A549 (cell line): Measurements from ENCODE around the gene AMDHD1. TPM values are rescaled to one million over a fixed set of nuclear protein-coding genes. Genes with fewer than 3 reads are reported as not detected.

Experiments
- ATAC-seq, 2 experiments: fragments of 200-7000 bp in 1 of 2; fragments of >200 bp in 1 of 2; cut with Nextera tagmentation in 1 of 2; cut with Tn5 transposase in 1 of 2; 3 replicates each; pipeline versions ENCODE4 v1.8.0 to v1.9.1; 2018 to 2020; ENCODE audit warnings: mild to moderate bottlenecking in 1 of 2, moderate library complexity in 1 of 2
- CTCF ChIA-PET: fragments of 300-600 bp; sonication (Branson Sonifier 250); formaldehyde crosslinking; extraction: SDS; loops from one replicate; lab custom pipeline; 2021; ENCODE audit warnings: antibody characterized with exemption, inconsistent platforms; lab: Yijun Ruan, JAX
- POLR2A ChIA-PET: fragments of 350-600 bp; formaldehyde crosslinking; extraction: SDS; loops from one replicate; lab custom pipeline; 2021; ENCODE audit warnings: antibody characterized with exemption, inconsistent platforms; lab: Yijun Ruan, JAX
- DNase-seq, 2 experiments: peaks; one replicate each; pipeline versions ENCODE4 v3.0.0 to v3.0.0-alpha.2; 2011 to 2016; ENCODE audit warnings: low read depth in 1 of 2, low spot score in 1 of 2
- FAIRE-seq: peaks from 2 replicates; lab custom pipeline; 2011; peaks lifted over from hg19 to GRCh38; lab: Jason Lieb, UNC
- H3K27ac ChIP-seq, 2 experiments: fragments of >200 bp; sonication (Bioruptor Twin); formaldehyde crosslinking; 3 replicates each; pipeline ENCODE4 v1.5.1; 2016 to 2017
- H3K4me1 ChIP-seq: fragments of >200 bp; sonication (Bioruptor Twin); formaldehyde crosslinking; 3 replicates; pipeline ENCODE4 v1.6.1; 2016
- H3K4me2 ChIP-seq: fragments of >200 bp; sonication (Bioruptor Twin); formaldehyde crosslinking; 3 replicates; pipeline ENCODE4 v1.6.1; 2016
- H3K4me3 ChIP-seq: fragments of >200 bp; sonication (Bioruptor Twin); formaldehyde crosslinking; 3 replicates; pipeline ENCODE4 v1.5.1; 2016
- H3K9me3 ChIP-seq: fragments of >200 bp; sonication (Bioruptor Twin); formaldehyde crosslinking; 3 replicates; pipeline ENCODE4 v1.6.1; 2016
- CBX2 ChIP-seq: fragments of 200-600 bp; sonication (generic); IDR thresholded peaks from 2 replicates; pipeline ENCODE4 v1.6.1; 2016; ENCODE audit warnings: low read depth, mild to moderate bottlenecking, borderline replicate concordance
- CEBPB ChIP-seq, 2 experiments: fragments of >200 bp in 1 of 2; sonication (Bioruptor Twin) in 1 of 2; formaldehyde crosslinking in 1 of 2; IDR thresholded peaks; 2 replicates each; pipeline ENCODE4 v1.6.1; 2012 to 2016
- CHD2 ChIP-seq: fragments of 150-350 bp; IDR thresholded peaks from 2 replicates; pipeline ENCODE4 v1.6.1; 2014; ENCODE audit warnings: low read length; ENCODE audit not compliant: partially characterized antibody
- E2F6 ChIP-seq: IDR thresholded peaks from 2 replicates; pipeline ENCODE4 v1.6.1; 2012; ENCODE audit warnings: low read depth, borderline replicate concordance
- ESRRA ChIP-seq: fragments of 150-350 bp; IDR thresholded peaks from 2 replicates; pipeline ENCODE4 v1.6.1; 2014; ENCODE audit warnings: mild to moderate bottlenecking, low read length, borderline replicate concordance
- HDAC2 ChIP-seq: fragments of 200-600 bp; sonication (generic); IDR thresholded peaks from 2 replicates; pipeline ENCODE4 v1.6.1; 2016
- HES2 ChIP-seq: fragments of >200 bp; sonication (Bioruptor Twin); formaldehyde crosslinking; IDR thresholded peaks from 2 replicates; pipeline ENCODE4 v1.6.1; 2016
- HEYL ChIP-seq: fragments of 250-450 bp; sonication (Bioruptor Pico); IDR thresholded peaks from 2 replicates; pipeline ENCODE4 v1.8.0; 2021; ENCODE audit warnings: mild to moderate bottlenecking, moderate library complexity
- HOXA7 ChIP-seq: fragments of 250-450 bp; sonication (Bioruptor Pico); IDR thresholded peaks from 2 replicates; pipeline ENCODE4 v1.5.0; 2020; ENCODE audit warnings: mild to moderate bottlenecking, moderate library complexity
- HOXB13 ChIP-seq: fragments of 250-450 bp; sonication (Bioruptor Pico); IDR thresholded peaks from 2 replicates; pipeline ENCODE4 v1.5.0; 2020; ENCODE audit warnings: low read depth, mild to moderate bottlenecking, moderate library complexity
- HOXB5 ChIP-seq: fragments of 250-450 bp; sonication (Bioruptor Pico); IDR thresholded peaks from 2 replicates; pipeline ENCODE4 v1.5.0; 2020; ENCODE audit warnings: mild to moderate bottlenecking, moderate library complexity
- JUN ChIP-seq, 2 experiments: fragments of >200 bp; sonication (Bioruptor Twin); formaldehyde crosslinking; IDR thresholded peaks; 2 replicates in 1 of 2; 3 replicates in 1 of 2; pipeline ENCODE4 v1.6.1; 2016 to 2017
- KDM5A ChIP-seq: fragments of 200-600 bp; sonication (generic); IDR thresholded peaks from 2 replicates; pipeline ENCODE4 v1.6.1; 2016; ENCODE audit warnings: antibody characterized with exemption, mild to moderate bottlenecking
- MAFK ChIP-seq: fragments of 450-650 bp; IDR thresholded peaks from 2 replicates; pipeline ENCODE4 v1.6.1; 2014; ENCODE audit not compliant: partially characterized antibody
- NFE2L2 ChIP-seq: fragments of 150-350 bp; conservative IDR thresholded peaks from 2 replicates; pipeline ENCODE4 v1.6.1; 2014; ENCODE audit warnings: low read length
- NR3C1 ChIP-seq: fragments of >200 bp; sonication (Bioruptor Twin); formaldehyde crosslinking; IDR thresholded peaks from 3 replicates; pipeline ENCODE4 v1.6.1; 2017
- POLR2A ChIP-seq: IDR thresholded peaks from 2 replicates; pipeline ENCODE4 v1.6.1; 2012; ENCODE audit warnings: mild to moderate bottlenecking, low read length
- POLR2AphosphoS2 ChIP-seq: conservative IDR thresholded peaks from 2 replicates; pipeline ENCODE4 v1.6.1; 2012; ENCODE audit warnings: low read length, improper control_type of control experiment, inconsistent platforms
- RARB ChIP-seq: fragments of 250-450 bp; sonication (Bioruptor Pico); IDR thresholded peaks from 2 replicates; pipeline ENCODE4 v1.8.0; 2021; ENCODE audit warnings: mild to moderate bottlenecking, moderate library complexity
- RFX5 ChIP-seq: fragments of 450-650 bp; IDR thresholded peaks from 2 replicates; pipeline ENCODE4 v1.7.1; 2014; ENCODE audit warnings: antibody characterized with exemption, mild to moderate bottlenecking, moderate library complexity
- RNF2 ChIP-seq: fragments of 200-600 bp; sonication (generic); IDR thresholded peaks from 2 replicates; pipeline ENCODE4 v1.6.1; 2016; ENCODE audit warnings: low read depth, mild to moderate bottlenecking, antibody characterized with exemption, moderate library complexity, borderline replicate concordance
- SMC3 ChIP-seq: fragments of >200 bp; sonication (Bioruptor Twin); formaldehyde crosslinking; IDR thresholded peaks from 3 replicates; pipeline ENCODE4 v1.6.1; 2018; ENCODE audit warnings: inconsistent platforms
- TP53 ChIP-seq: fragments of 250-450 bp; sonication (Bioruptor Pico); IDR thresholded peaks from 2 replicates; pipeline ENCODE4 v1.5.0; 2021; ENCODE audit warnings: mild to moderate bottlenecking, moderate library complexity
- WGBS: methylation state at CpG from one replicate; pipeline ENCODE4 v1.1.6; 2017; ENCODE audit errors: missing lambda C conversion rate; 5-methylcytosine and 5-hydroxymethylcytosine counted together
- polyA plus RNA-seq, 4 experiments: library from polyadenylated mRNA; depleted of rRNA in 3 of 4; stranded (reverse); fragments of >200 nt; fragmentation: RNase III in 1 of 4; extraction: RNeasy Plus Mini Kit Qiagen cat#74134 plus additional on column Dnase treatment in 1 of 4; gene quantifications; 2 replicates in 3 of 4; 3 replicates in 1 of 4; pipeline ENCODE4 v1.2.3, GENCODE V29; 2011 to 2017
- TF ChIP-seq, protein P1 (sequence below): fragments of >200 bp; sonication (Bioruptor Twin); formaldehyde crosslinking; IDR thresholded peaks from 3 replicates; pipeline ENCODE4 v1.6.1; 2016
- TF ChIP-seq, protein P2 (sequence below): IDR thresholded peaks from 2 replicates; pipeline ENCODE4 v1.6.1; 2012

The AMDHD1 gene
- polyA plus RNA-seq, 2 of the 4 experiments (the other 2 are of a cell fraction), result 4.1 to 7.7 TPM

GRCh38 chr12:95978774-95979173, 35.6 kb downstream of the AMDHD1 start (continued):
- TF ChIP-seq E2F6, result no peak
- no peak for TF ChIP-seq HES2
- TF ChIP-seq HOXB5 (CRISPR knock-in tag), result no peak

GRCh38 chr12:95980437-95980836, 37.3 kb downstream of the AMDHD1 start:
- no peak overlapping the region for H3K4me2 ChIP-seq
- H3K27ac ChIP-seq, result no peak overlapping the region
- no peaks in the 10 kb centered on the region for H3K4me1 ChIP-seq
- no peak for FAIRE-seq
- CTCF ChIA-PET, result interaction anchor here (1.2 kb wide), 1 partner anchor 21 kb away, joined by 3 read pairs; no protein-coding TSS in a partner anchor
- H3K4me3 ChIP-seq, result no peak overlapping the region
- no peak for ATAC-seq
- TF ChIP-seq JUN (IDR thresholded peaks at IDR 0.05), result no peak
- TF ChIP-seq, protein P1, sequence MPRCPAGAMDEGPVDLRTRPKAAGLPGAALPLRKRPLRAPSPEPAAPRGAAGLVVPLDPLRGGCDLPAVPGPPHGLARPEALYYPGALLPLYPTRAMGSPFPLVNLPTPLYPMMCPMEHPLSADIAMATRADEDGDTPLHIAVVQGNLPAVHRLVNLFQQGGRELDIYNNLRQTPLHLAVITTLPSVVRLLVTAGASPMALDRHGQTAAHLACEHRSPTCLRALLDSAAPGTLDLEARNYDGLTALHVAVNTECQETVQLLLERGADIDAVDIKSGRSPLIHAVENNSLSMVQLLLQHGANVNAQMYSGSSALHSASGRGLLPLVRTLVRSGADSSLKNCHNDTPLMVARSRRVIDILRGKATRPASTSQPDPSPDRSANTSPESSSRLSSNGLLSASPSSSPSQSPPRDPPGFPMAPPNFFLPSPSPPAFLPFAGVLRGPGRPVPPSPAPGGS, result no peak
- TF ChIP-seq KDM5A, result no peak
- no peak for TF ChIP-seq HDAC2
- TF ChIP-seq CEBPB (IDR thresholded peaks at IDR 0.05), result no peak
- POLR2A ChIA-PET, result no interaction called here
- DNase-seq, result no peak
- H3K9me3 ChIP-seq, result no peaks in the 10 kb centered on the region
- WGBS, result 78% methylated on average over 5 of the region's 5 CpGs

DNA sequence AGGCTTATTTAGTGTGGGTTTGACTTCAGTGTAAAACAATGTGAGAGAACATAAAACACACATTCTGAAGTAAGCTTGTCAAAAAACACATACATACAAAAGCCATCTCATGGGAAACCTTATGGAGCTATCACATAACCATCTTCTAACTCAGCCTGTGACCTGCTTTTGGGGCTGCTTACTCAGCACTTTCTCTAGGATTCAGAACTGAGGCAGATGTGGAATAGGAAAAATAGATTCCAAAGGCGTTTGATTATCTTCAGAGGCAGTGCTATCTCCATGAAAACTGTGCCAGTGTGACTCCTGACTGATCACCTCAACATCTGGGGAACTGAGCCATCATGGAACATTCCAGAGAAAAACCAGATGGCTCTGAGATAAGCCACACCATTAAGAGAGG, 39.5 kb downstream of the AMDHD1 start:
- ChIA-PET CTCF (interaction anchor here (0.9 to 1.0 kb wide), 2 partner anchors 16 to 19 kb away, joined by 3 read pairs; no protein-coding TSS in a partner anchor), POLR2A (no interaction called here)
- FAIRE-seq (peak; percentile 46), ATAC-seq (no peak), DNase-seq (no peak)
- Histone ChIP-seq H3K4me2 (no peak overlapping the region), H3K4me1 (no peaks in the 10 kb centered on the region), H3K9me3 (no peaks in the 10 kb centered on the region), H3K27ac (no peak overlapping the region), H3K4me3 (no peak overlapping the region)
- no peak for TF ChIP-seq RNF2
- peak; percentile 96 for TF ChIP-seq MAFK
- 33% methylated on average over 1 of the region's 1 CpG for WGBS

DNA sequence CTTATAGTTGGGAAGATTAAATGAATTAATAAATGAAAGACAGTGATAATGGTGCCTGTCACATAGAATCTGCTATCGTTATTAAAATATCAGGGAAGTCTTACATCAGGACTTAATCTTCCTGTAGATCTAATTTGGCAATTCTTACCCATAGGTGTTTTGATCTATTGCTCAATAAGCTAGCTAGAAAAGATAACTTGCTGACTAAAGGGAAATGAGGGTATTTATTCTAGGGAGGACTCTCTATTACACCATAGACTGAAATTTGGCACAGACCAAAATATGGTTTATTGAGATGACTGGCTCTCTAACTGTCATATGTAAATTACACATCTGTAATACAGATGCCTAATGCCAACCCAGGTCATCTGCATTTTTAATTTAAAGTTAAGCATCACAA, 41.6 kb downstream of the AMDHD1 start:
- no peak for ATAC-seq
- TF ChIP-seq MAFK (peak; percentile 78), ESRRA (no peak), HOXA7 (CRISPR knock-in tag) (no peak), KDM5A (no peak), RARB (no peak), HOXB13 (CRISPR knock-in tag) (no peak)
- Histone ChIP-seq H3K4me2 (no peak overlapping the region), H3K4me1 (no peaks in the 10 kb centered on the region), H3K4me3 (no peak overlapping the region), H3K9me3 (no peaks in the 10 kb centered on the region), H3K27ac (no peak overlapping the region)
- WGBS, result 88% methylated on average over 1 of the region's 1 CpG
- CTCF ChIA-PET, result interaction anchor here (0.5 to 0.7 kb wide), 2 partner anchors 15 to 17 kb away, joined by 3 to 4 read pairs; no protein-coding TSS in a partner anchor
- POLR2A ChIA-PET, result no interaction called here
- DNase-seq, result no peak
- FAIRE-seq, result no peak

GRCh38 chr12:95986635-95987570, 43.8 kb downstream of the AMDHD1 start:
- no peak overlapping the region for H3K4me2 ChIP-seq

More at GRCh38 chr12:95986635-95987570, 43.8 kb downstream of the AMDHD1 start:
- Histone ChIP-seq H3K4me3 (no peak overlapping the region), H3K4me1 (no peaks in the 10 kb centered on the region), H3K27ac (no peak overlapping the region), H3K9me3 (no peaks in the 10 kb centered on the region)
- ChIA-PET CTCF (interaction anchor here (1.7 to 4.7 kb wide), 2 partner anchors 12 to 69 kb away, joined by 6 to 26 read pairs; no protein-coding TSS in a partner anchor), POLR2A (no interaction called here)
- DNase-seq (no peak), FAIRE-seq (no peak), ATAC-seq (no peak)
- TF ChIP-seq HEYL (CRISPR knock-in tag), result no peak
- no peak for TF ChIP-seq TP53
- no peak for TF ChIP-seq RNF2
- TF ChIP-seq HDAC2, result no peak
- TF ChIP-seq, protein P2, sequence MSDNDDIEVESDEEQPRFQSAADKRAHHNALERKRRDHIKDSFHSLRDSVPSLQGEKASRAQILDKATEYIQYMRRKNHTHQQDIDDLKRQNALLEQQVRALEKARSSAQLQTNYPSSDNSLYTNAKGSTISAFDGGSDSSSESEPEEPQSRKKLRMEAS, result no peak
- no peak for TF ChIP-seq RFX5
- TF ChIP-seq NR3C1, result no peak
- no peak for TF ChIP-seq HOXA7 (CRISPR knock-in tag)
- no peak for TF ChIP-seq POLR2AphosphoS2
- TF ChIP-seq SMC3, result no peak
- TF ChIP-seq CHD2, result no peak
- TF ChIP-seq CBX2, result no peak
- no peak for TF ChIP-seq KDM5A
- TF ChIP-seq NFE2L2, result no peak
- TF ChIP-seq POLR2A, result no peak
- 66% methylated on average over 14 of the region's 14 CpGs for WGBS
